ENCODE results near the gene NNMT. TPM values are rescaled to one million over a fixed set of nuclear protein-coding genes. Genes with fewer than 3 reads are reported as not detected.

NNMT gene
- total RNA-seq, 1 experiment from 2014 or later, result not detected

DNA sequence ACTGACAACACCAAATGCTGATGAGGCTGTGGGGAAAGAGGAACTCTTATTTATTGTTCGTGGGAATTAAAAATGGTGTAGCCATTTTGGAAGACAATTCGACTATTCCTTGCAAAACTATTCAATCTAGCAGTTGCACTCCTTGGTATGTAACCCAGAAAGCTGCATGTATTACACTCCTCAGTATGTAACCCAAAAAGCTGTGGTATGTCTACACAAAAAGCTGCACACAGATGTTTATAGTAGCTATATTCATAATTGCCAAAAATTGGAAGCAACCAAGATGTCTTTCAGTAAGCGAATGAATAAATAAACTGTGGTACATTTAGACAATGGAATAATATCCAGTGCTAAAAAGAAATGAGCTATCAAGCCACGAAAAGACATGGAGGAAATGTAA lies 4.9 kb downstream of the NNMT start:
- Histone ChIP-seq H3K27me3 (ENCODE audit: insufficient read depth, low read depth) (no peaks in the 10 kb centered on the region), H3K4me1 (replicated peaks; ENCODE audit: insufficient read depth) (no peaks in the 10 kb centered on the region), H3K9me2 (ENCODE audit: insufficient read depth) (no peaks in the 10 kb centered on the region), H3K9me3 (ENCODE audit: insufficient read depth, low read depth) (no peaks in the 10 kb centered on the region; the same call in 1 of the 2 replicates), H3F3A (ENCODE audit: insufficient read depth, low read depth) (no peaks in the 10 kb centered on the region), H3K4me3 (no peak overlapping the region), H4K20me1 (ENCODE audit: insufficient read depth) (no peaks in the 10 kb centered on the region; the same call in 1 of the 2 replicates), H3K4me2 (no peak overlapping the region), H2AFZ (no peak overlapping the region), H3K27ac (no peak overlapping the region), H3K79me2 (ENCODE audit: low read depth) (no peaks in the 10 kb centered on the region), H3K36me3 (ENCODE audit: low read depth) (no peaks in the 10 kb centered on the region)
- intact Hi-C loops (cut with micrococcal nuclease; ENCODE audit: unreplicated experiment), result no loop called here
- no peak for TF ChIP-seq EZH2 (IDR thresholded peaks at IDR 0.05; ENCODE audit: low read depth)
- TF ChIP-seq, protein P1, sequence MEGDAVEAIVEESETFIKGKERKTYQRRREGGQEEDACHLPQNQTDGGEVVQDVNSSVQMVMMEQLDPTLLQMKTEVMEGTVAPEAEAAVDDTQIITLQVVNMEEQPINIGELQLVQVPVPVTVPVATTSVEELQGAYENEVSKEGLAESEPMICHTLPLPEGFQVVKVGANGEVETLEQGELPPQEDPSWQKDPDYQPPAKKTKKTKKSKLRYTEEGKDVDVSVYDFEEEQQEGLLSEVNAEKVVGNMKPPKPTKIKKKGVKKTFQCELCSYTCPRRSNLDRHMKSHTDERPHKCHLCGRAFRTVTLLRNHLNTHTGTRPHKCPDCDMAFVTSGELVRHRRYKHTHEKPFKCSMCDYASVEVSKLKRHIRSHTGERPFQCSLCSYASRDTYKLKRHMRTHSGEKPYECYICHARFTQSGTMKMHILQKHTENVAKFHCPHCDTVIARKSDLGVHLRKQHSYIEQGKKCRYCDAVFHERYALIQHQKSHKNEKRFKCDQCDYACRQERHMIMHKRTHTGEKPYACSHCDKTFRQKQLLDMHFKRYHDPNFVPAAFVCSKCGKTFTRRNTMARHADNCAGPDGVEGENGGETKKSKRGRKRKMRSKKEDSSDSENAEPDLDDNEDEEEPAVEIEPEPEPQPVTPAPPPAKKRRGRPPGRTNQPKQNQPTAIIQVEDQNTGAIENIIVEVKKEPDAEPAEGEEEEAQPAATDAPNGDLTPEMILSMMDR (conservative IDR thresholded peaks at IDR 0.05), result no peak
- no TSS peak for BruUV-seq (replicated peaks)
- DNase-seq, result no peak
- ChIA-PET POLR2A (ENCODE audit: unreplicated experiment) (no interaction called here), CTCF (no interaction called here)

DNA sequence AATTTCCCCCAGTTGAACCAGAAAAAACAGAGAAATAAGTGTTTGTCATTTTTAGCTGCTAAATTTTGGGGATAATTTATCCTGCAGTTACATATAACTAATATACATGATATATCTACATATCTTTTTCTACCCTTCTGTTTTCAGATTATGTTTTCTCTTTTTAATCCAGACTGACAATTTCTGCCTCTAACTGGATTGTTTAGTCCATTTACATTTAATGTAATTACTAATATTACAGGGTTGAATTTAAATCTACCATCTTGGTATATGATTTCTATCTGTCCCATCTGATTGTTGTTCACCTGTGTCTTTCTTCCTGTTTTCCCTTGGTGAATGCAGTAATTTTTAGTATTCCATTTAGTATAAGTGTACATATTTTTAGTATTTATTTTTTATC lies 5.7 kb downstream of the NNMT start:
- intact Hi-C loops (cut with micrococcal nuclease; ENCODE audit: unreplicated experiment), result no loop called here
- Histone ChIP-seq H3K9me2 (ENCODE audit: insufficient read depth) (no peaks in the 10 kb centered on the region), H3K79me2 (ENCODE audit: low read depth) (no peaks in the 10 kb centered on the region), H3F3A (ENCODE audit: insufficient read depth, low read depth) (no peaks in the 10 kb centered on the region), H2AFZ (no peak overlapping the region), H3K27me3 (ENCODE audit: insufficient read depth, low read depth) (peaks cover 4% of the 10 kb centered on the region), H3K9me3 (ENCODE audit: insufficient read depth, low read depth) (no peaks in the 10 kb centered on the region; the same call in 1 of the 2 replicates), H3K4me3 (no peak overlapping the region), H3K36me3 (ENCODE audit: low read depth) (no peaks in the 10 kb centered on the region), H4K20me1 (ENCODE audit: insufficient read depth) (no peaks in the 10 kb centered on the region; the same call in 1 of the 2 replicates), H3K4me2 (no peak overlapping the region), H3K4me1 (replicated peaks; ENCODE audit: insufficient read depth) (no peaks in the 10 kb centered on the region), H3K27ac (no peak overlapping the region)
- TF ChIP-seq EZH2 (IDR thresholded peaks at IDR 0.05; ENCODE audit: low read depth), result no peak
- TF ChIP-seq, protein P1 (conservative IDR thresholded peaks at IDR 0.05), result no peak
- ChIA-PET POLR2A (ENCODE audit: unreplicated experiment) (no interaction called here), CTCF (no interaction called here)
- no TSS peak for BruUV-seq (replicated peaks)
- no peak for DNase-seq

DNA sequence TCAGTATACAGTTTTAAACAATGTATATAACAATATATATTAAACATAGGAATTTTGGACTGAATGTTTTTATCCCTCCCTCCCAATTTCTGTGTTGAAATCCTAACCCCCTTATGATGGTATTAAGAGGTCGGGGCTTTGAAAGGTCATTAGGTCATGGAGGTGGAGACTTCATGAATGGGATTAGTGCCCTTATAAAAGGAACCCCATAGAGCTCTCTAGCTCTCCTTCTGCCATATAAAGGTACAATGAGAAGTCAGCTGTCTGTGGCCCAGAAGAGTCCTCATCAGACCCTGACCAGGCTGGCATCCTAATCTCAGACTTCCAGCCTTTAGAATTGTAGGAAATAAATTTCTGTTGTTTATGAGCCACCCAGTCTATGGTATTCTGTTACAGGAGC lies 6.5 kb downstream of the NNMT start:
- BruUV-seq (replicated peaks), result no TSS peak
- intact Hi-C loops (cut with micrococcal nuclease; ENCODE audit: unreplicated experiment), result no loop called here
- Histone ChIP-seq H3K4me2 (no peak overlapping the region), H3K9me3 (ENCODE audit: insufficient read depth, low read depth) (no peaks in the 10 kb centered on the region; the same call in 1 of the 2 replicates), H3K9me2 (ENCODE audit: insufficient read depth) (no peaks in the 10 kb centered on the region), H3K4me1 (replicated peaks; ENCODE audit: insufficient read depth) (no peaks in the 10 kb centered on the region), H2AFZ (no peak overlapping the region), H4K20me1 (ENCODE audit: insufficient read depth) (no peaks in the 10 kb centered on the region; the same call in 1 of the 2 replicates), H3K27ac (no peak overlapping the region), H3K36me3 (ENCODE audit: low read depth) (no peaks in the 10 kb centered on the region), H3F3A (ENCODE audit: insufficient read depth, low read depth) (no peaks in the 10 kb centered on the region), H3K27me3 (ENCODE audit: insufficient read depth, low read depth) (peaks cover 11% of the 10 kb centered on the region), H3K79me2 (ENCODE audit: low read depth) (no peaks in the 10 kb centered on the region), H3K4me3 (no peak overlapping the region)
- TF ChIP-seq, protein P1 (conservative IDR thresholded peaks at IDR 0.05), result no peak
- no peak for TF ChIP-seq EZH2 (IDR thresholded peaks at IDR 0.05; ENCODE audit: low read depth)
- ChIA-PET CTCF (no interaction called here), POLR2A (ENCODE audit: unreplicated experiment) (no interaction called here)
- no peak for DNase-seq

Data from PC-9 (cell line).